Suprapubic skin (tissue), 3 donors: ENCODE measurements around the gene FAAP100.

Experiments
- EP300 ChIP-seq: sonication (generic); formaldehyde crosslinking; IDR thresholded peaks from one replicate; pipeline ENCODE4 v1.6.1; 2017; ENCODE audit warnings: antibody characterized with exemption
- TF ChIP-seq, protein P1 (sequence below), 2 donors: fragments of 200-600 bp in 1 of 2; fragments of 450-650 bp in 1 of 2; sonication (generic) in 1 of 2; IDR thresholded peaks; one replicate each; pipeline ENCODE4 v1.5.1; 2016 to 2019; ENCODE audit warnings: antibody characterized with exemption in 2 of 2, mild to moderate bottlenecking in 1 of 2, moderate library complexity in 1 of 2

DNA sequence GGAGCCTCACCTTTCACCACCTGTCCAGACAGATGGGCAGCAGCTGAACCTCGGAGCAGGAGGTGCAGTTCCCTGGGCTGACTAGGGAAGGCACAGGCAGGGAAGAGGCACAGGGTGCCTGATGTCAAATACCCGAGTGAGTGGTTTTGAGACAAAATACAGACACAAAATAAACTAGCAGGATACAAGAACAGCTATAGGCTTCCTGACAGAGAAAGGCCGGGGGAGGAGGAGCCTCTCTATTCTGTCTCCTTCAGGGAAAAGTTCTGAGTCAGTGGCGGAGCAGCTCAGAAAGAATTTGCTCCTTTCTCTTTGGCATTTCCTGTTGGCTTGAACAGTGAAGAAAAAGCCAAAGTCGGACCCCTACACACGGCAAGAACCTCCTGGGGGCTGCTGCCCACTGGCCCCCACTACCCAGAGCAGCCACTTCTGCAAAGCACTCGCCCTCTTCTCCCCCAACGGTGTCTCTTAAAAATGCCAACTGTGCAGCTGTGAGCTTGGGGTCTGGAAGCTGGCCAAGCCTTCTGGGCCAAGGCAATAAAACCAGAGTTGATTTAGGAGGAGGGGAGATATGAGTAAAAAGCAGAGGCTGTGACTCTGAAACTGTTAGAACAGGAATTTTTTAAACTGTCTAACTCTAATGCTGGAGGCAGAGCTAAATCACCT, 14.4 kb upstream of the FAAP100 start:
- TF ChIP-seq, protein P1, sequence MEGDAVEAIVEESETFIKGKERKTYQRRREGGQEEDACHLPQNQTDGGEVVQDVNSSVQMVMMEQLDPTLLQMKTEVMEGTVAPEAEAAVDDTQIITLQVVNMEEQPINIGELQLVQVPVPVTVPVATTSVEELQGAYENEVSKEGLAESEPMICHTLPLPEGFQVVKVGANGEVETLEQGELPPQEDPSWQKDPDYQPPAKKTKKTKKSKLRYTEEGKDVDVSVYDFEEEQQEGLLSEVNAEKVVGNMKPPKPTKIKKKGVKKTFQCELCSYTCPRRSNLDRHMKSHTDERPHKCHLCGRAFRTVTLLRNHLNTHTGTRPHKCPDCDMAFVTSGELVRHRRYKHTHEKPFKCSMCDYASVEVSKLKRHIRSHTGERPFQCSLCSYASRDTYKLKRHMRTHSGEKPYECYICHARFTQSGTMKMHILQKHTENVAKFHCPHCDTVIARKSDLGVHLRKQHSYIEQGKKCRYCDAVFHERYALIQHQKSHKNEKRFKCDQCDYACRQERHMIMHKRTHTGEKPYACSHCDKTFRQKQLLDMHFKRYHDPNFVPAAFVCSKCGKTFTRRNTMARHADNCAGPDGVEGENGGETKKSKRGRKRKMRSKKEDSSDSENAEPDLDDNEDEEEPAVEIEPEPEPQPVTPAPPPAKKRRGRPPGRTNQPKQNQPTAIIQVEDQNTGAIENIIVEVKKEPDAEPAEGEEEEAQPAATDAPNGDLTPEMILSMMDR (IDR thresholded peaks at IDR 0.05): no peak
- no peak for TF ChIP-seq EP300
